ENCODE measurements around the gene MYOM1.

GRCh38 chr18:3130344-3130743 is 89.4 kb downstream of the MYOM1 start:
- TF ChIP-seq CTCF (IDR thresholded peaks at IDR 0.05; ENCODE audit: poor library complexity) = no peak
- no peak for TF ChIP-seq EZH2 (IDR thresholded peaks at IDR 0.05; ENCODE audit: borderline replicate concordance)
- TF ChIP-seq EZH2phosphoT487 (IDR thresholded peaks at IDR 0.05; ENCODE audit: low read depth, severe bottlenecking, unreplicated experiment) = no peak

Measured in hepatocyte (in vitro differentiated cells).